HG03460 (cell line): Measurements from ENCODE around the gene ETNPPL.

ENCODE experiments used
- ATAC-seq: cut with Tn5 transposase; IDR thresholded peaks from one replicate; pipeline ENCODE4 v1.9.1; 2021; ENCODE audit not compliant: unreplicated experiment

The ETNPPL gene

DNA sequence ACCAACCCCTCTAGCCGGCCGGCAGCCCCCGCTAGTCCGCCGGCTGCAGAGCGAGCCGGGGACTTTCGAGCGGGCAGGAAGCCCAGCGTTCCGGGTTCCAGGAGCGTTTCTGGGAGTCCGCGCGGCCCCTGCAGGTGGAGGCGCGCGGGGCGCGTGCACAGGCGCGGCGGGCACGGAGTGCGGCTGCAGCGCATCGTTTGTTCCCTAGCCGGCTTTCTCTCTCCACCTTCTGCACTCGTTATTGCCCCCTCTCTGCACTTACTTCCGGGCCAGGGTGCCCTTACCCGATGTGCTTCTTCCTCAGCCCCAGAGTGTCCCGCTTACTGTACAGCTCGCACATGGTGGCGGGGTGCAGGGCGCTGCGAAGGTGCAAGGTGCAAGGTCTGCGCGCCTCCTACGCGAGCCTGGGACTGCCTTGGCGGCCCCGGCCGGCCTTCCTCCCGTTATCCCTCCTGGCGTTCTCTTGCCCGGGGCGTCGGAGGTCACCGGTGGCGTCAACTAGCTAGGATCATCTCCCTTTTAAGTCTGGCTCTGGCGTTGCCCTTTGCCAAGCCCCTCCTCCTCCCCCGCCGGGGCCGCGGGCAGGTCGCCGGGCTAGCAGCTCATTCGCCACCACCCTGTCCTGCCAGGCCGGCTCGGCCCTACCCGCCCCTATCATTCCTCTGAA lies at the start of gene ETNPPL:
Gene ETNPPL (minus strand): TSS at position 495 of the 667 bp plus-strand sequence. CDS start 155 bp downstream, at position 340.
- no peak for ATAC-seq

- ATAC-seq, result no peak
These were observed 48.6 kb upstream of the ETNPPL start for GRCh38 chr4:108811486-108811885.

- ATAC-seq, result no peak
These were observed 47.2 kb upstream of the ETNPPL start for GRCh38 chr4:108810087-108810486.

DNA sequence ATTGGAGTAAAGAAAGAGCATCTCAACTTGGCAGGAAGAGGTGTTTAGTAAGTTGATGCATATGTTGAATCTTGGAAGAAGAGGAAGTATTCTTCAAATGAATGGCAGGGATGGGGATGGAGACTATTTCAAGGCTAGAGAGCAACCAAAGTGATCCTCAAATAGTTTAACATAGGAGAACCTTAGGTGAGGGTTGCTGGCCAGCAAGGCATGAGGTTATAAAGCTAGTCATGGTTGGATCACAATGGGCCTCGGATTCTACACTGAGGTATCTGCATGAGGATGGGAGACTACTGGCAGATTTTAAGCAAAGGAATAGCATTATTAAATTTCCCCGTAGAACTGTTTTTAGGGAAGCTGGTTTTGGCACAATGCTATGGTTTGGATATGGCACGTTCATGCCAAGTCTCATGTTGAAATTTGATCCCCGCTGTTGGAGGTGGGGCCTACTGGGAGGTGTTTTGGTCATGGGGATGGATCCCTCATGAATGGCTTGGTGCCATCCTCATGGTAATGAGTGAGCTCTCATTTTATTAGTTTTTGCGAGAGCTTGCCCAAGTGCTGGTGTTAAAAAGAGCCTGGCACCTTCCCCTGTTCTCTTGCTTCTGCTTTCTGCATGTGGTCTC lies 41.9 kb upstream of the ETNPPL start:
- ATAC-seq, result no peak

GRCh38 chr4:108799306-108799705 lies 36.5 kb upstream of the ETNPPL start:
- ATAC-seq, result no peak

DNA sequence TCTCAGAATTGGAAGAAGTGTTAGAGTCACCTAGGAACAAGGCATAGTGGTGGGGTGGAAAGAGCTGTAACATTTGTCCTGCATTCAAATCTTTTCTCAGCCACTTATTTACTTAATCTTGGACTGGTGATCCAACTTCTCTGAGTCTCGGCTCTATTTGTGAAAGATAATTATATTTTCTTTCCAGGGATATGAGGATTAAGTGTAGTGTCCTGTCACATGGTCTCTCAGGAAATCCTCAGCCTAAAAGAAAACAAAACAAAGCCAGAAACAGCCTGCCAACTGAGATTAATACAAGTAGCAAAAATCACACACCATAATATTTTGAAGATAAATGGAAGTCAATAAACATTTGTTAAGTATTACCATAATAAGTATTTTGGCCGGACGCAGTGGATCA lies 33.3 kb upstream of the ETNPPL start:
- ATAC-seq, result no peak

- ATAC-seq, result no peak
These were observed 32.9 kb upstream of the ETNPPL start for GRCh38 chr4:108795733-108796132.

- ATAC-seq, result no peak
These were observed 31.3 kb upstream of the ETNPPL start for GRCh38 chr4:108794136-108794535.

DNA sequence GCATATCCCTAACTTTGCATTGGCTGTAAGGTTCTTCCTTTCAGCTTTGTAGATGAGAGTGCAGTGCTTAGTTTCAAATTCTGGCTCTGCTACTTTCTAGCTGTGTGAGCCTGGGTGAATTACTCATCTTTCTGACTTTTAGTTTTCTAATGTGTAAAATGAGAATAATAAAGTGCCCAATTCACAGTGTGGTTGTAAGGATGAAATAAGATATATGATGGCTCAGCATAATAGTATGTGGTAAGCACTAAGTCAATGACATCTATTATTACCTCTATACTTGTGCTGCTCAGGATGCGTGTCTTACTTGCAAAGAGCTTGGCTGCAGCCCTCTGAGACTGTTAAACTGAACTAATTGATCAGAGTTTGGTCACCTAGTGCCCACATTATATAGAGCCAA lies 30.6 kb upstream of the ETNPPL start:
- no peak for ATAC-seq

GRCh38 chr4:108788731-108789130 lies 25.9 kb upstream of the ETNPPL start:
- ATAC-seq, result no peak

DNA sequence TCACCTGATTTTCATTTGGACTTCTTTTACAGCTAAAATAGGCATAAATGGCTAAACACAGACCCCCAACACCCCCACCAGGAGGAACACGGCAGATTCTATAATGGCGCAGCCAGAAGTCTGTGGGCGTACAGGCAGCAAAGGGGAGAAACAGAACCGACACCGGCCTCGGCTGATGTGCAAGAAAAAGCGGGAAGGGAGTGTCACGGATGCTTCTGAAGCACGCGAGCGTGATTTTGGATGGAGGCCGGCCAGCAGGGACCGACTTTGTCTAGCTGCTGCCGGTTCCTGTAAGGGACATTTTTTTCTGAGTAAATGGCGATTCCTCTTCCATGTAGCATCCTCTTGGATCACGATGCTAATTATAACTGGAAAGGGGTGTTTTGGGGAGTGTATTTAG lies 24.9 kb upstream of the ETNPPL start:
- no peak for ATAC-seq

DNA sequence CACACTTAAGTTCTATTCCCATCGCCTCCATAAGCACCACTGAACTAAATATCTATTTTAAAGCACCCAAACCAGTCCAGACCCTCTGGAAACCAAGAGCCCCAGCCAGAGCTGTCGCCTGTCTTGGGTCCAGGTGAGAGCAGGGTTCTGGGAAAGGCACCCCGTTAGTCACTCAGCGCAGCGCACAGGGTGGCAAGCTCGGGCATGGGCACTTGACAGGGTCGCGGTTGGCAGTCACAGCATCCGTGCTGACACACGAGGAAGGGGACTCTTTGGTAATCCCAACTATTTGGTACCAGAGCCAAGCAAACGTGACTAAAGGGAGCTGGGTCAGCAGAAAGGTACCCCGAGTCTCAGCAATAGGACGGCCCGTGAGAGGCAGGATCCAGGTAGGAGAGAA lies 24.3 kb upstream of the ETNPPL start:
- no peak for ATAC-seq

DNA sequence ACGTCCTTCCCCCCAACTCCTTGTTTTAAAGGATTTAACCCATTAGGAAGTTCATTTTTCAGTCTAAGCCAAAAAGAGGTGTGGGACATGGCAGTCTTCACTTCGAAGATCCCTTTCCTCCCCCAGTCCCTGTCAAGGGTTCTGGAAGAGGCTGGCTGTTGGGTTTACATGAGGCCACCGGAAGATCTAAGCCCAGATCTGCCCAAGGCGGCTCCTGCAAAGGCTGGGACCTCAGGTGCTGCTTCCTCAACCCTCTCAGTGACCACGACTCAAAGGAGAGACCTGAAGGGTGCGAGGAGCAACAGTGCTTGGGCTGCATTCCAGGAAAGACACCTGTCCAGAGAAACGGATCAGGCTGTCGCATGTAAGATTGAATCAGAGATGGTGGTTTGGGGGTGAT lies 23.5 kb upstream of the ETNPPL start:
- no peak for ATAC-seq

GRCh38 chr4:108783665-108784463 lies 21.0 kb upstream of the ETNPPL start:
- no peak for ATAC-seq

GRCh38 chr4:108779958-108780357 lies 17.1 kb upstream of the ETNPPL start:
- no peak for ATAC-seq

DNA sequence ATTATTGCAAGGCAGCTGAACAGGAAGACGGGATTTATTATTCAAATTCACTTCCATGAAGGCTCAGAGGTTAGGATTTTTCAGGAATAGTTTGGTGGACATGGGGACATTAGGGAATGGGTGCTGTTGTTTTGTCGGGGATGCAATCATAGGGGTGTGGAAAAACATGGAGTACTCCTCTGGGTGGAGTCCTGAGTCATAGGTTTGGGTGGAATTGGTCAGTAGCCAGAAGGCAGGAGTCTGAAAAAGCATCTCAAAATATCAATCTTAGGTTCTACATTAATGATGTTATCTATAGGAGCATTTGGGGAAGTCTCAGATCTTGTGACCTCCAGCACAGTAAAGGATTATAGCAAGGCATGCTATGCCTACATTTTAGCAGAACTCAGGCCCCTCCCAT lies 14.5 kb upstream of the ETNPPL start:
- ATAC-seq, result no peak

DNA sequence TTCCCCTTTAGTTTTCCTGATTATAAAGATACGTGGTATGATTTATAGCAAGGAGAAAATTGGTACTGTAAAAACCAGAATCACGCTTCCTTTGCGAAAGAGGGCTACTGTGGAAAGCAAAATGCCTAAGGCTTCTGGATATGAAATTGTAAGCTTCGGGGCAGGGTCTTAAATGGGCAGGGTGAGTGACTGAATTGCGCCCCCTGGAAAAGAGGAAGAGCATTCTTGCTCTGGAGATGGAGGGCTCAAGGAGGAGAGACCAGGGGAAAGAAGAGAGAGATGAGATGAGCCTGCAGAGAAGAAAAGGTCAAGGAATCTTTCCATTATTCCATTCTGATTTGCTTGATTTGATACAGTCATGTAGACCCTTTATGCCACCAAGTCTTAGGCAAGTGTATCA lies 13.1 kb upstream of the ETNPPL start:
- ATAC-seq, result no peak

DNA sequence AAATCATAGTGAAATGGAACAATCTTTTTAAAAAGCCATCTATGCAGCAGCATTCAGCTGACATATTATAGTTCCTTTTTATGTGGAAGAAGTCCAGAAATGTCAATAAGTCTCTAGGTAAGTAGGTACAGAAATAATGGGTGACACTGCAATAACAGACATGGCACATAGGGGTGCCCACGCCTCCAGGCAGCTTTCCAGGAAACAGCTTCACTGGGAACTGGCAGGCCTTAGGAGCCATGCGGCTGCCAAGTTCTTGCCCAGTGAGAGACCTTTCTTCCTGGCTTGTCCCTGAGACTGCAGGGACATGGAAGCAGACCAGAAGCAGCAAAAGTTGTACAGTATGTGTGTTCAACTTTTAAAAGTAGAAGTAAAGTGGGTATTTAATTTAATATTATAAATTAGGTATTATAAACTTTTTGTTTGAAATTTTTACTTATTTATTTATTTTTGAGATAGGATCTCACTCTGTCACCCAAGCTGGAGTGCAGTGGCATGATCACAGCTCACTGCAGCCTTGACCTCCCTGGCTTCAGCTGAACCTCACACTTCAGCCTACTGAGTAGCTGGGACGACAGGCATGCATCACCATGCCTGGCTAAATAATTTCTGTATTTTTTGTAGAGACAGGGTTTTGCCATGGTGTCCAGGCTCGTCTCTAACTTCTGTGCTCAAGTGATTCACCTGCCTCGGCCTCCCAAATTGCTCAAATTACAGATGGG lies 12.1 kb upstream of the ETNPPL start:
- ATAC-seq, result no peak

DNA sequence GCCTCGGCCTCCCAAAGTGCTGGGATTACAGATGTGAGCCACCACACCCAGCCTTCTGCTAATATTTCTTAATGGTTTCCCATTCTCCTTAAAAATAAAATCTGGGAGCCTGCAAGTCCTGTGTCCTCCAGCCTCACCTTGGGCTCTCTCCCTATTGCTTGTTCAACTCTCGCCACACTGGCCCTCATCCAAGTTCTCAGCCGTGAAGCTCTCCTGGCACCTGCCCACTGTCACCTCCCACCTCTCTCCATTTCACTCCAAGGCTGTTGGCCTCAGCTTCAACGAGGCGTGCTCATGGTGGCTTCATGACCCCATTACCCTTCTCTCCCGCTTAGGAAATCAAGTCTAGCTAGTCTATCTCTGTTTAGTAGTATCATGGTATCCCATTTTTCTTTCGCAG lies 9.5 kb upstream of the ETNPPL start:
- ATAC-seq, result no peak

DNA sequence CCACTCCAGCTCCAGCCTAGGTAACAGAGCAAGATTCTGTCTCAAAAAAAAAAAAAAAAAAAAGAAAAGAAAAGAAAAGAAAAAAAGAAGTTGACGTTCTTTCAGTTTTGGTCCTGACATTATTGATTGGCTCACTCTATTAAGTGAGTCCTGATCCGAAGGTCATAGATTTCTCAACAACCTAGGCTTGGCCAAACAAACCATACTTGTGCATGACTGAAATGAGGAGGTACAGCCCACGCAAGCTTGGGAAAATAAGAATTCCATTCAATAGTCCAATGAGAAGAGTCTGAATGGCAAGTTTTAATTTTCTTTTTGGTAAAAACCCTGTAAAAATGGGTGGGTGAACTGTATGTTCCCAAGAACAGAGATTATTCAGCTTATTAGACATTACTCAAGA lies 3.2 kb upstream of the ETNPPL start:
- ATAC-seq, result no peak

- ATAC-seq, result no peak
These were observed 1.1 kb upstream of the ETNPPL start for GRCh38 chr4:108763986-108764385.

DNA sequence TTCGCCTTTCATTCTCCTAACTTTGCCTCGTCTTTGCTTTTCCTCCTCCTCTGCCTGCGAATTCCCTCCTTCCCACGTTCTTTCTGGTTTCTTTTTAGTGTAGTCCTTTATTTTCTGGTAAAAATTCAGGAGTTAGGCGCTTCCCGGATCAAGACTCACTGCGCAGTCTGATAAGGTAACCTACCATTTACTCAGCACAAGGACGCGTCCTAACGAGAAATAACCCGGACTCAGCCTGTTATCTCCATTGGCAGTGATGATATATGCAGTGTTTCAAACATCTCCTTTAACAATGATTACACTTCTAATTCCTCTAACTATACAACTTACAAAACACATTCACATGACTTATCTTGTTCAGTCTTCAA lies 357 bp upstream of the ETNPPL start:
- ATAC-seq, result no peak
